ENCODE data around the gene DMKN. TPM values are rescaled to one million over a fixed set of nuclear protein-coding genes. Genes with fewer than 3 reads are reported as not detected.

DMKN gene
- total and polyA plus RNA-seq, 2 of the 8 experiments (the other 6 are each of a cell fraction or from before 2014, with no cell fraction given): 290 to 330 TPM

DNA sequence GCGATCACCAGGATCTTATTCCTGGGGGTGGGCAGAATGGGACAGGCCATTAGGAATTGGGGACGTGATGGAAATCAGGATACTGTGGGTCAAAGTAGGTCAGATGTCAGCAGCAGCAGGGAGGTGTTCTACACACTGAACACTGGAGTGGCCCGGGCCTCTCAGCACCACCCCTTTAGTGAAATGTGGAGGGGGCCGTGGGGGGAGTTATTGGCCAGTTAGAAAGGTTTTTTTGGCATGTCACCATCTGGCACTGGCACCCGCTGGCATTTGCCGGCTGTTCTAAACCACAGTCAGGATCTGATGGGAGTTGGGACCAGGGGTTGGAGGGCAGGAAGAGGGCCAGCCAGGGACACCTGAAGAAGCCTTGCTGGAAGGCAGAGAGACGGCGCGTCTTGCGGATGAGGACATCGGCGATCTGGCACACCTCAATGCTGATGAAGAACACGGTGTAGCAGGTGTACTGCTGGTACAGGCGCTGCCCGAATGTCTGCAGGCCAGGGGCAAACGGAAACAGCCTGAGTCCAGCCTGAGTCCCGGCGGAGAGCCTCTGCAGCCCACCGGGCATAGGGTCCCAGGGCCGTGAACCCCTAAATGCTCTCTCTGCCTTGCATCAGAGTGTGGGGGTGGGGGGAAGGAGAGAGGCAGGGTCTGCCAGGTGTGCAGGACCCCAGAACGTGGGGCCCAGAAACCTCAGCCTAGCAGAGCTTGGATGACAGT is 37.8 kb upstream of the DMKN start:
- Histone ChIP-seq H3K79me2 (ENCODE audit: control insufficient read depth in 1 of 2, insufficient read depth in 2 of 2, low read length in 2 of 2) (peaks cover 0 to 12% of the 10 kb centered on the region in 2 experiments; a peak in 2 of 4 replicates), H3K36me3 (ENCODE audit: control insufficient read depth in 2 of 4, insufficient read depth in 4 of 4, low read length in 3 of 4) (peaks cover 0 to 9% (median 5%) of the 10 kb centered on the region in 4 experiments; a peak in 3 of 8 replicates), H3K4ac (replicated peaks; ENCODE audit: insufficient read length, low read depth, low read length) (no peak overlapping the region), H3K18ac (ENCODE audit: extremely low read depth, low read length) (no peak overlapping the region), H3K4me3 (ENCODE audit: extremely low read depth in 1 of 4, insufficient read depth in 2 of 4, low read depth in 3 of 4, low read length in 4 of 4) (no peak overlapping the region), H2BK120ac (replicated peaks; ENCODE audit: low read depth, low read length) (no peak overlapping the region), H2BK12ac (ENCODE audit: low read depth, low read length) (no peak overlapping the region), H2BK20ac (ENCODE audit: low read length) (no peak overlapping the region), H4K8ac (ENCODE audit: extremely low read depth, insufficient read depth, low read length) (no peak overlapping the region), H3K9me3 (ENCODE audit: insufficient read depth in 2 of 2, low read depth in 1 of 2, low read length in 1 of 2) (no peaks in the 10 kb centered on the region), H4K91ac (replicated peaks; ENCODE audit: insufficient read length, low read length) (no peak overlapping the region), H3K56ac (replicated peaks; ENCODE audit: insufficient read length, low read depth, low read length) (no peak overlapping the region), H4K5ac (ENCODE audit: insufficient read length, low read depth, low read length) (no peak overlapping the region), H3K27me3 (replicated peaks in 1 of 4; ENCODE audit: control insufficient read depth in 3 of 4, extremely low read depth in 1 of 4, insufficient read depth in 3 of 4, low read length in 3 of 4) (peaks cover 0 to 3% (median 0%) of the 10 kb centered on the region in 4 experiments; a peak in 2 of 7 replicates), H3K79me1 (ENCODE audit: low read depth, low read length) (peaks cover 8% of the 10 kb centered on the region; the same call in 1 of the 2 replicates), H2BK15ac (ENCODE audit: low read length) (no peak overlapping the region), H3K9ac (replicated peaks in 1 of 4; ENCODE audit: extremely low read depth in 1 of 4, low read depth in 3 of 4, low read length in 3 of 4) (no peak overlapping the region), H2AFZ (ENCODE audit: low read length) (no peak overlapping the region), H2AK5ac (ENCODE audit: low read depth, low read length) (no peak overlapping the region), H3K23me2 (ENCODE audit: low read depth, low read length) (peaks cover 3% of the 10 kb centered on the region; the same call in 1 of the 2 replicates), H3K27ac (ENCODE audit: low read depth, low read length) (no peak overlapping the region), H3K23ac (ENCODE audit: insufficient read length) (no peak overlapping the region), H3K14ac (ENCODE audit: insufficient read length) (no peak overlapping the region), H3K4me1 (replicated peaks in 1 of 4; ENCODE audit: control insufficient read depth in 3 of 4, insufficient read depth in 4 of 4, low read length in 3 of 4) (0 out of 7 replicates have a peak, but pooled peaks cover 0 to 5% (median 0%) of the 10 kb centered on the region in 4 experiments), H4K20me1 (replicated peaks in 1 of 2; ENCODE audit: control insufficient read depth in 1 of 2, insufficient read depth in 2 of 2, low read length in 2 of 2) (peaks cover 2 to 7% of the 10 kb centered on the region in 2 experiments), H2BK5ac (ENCODE audit: low read depth, low read length) (no peak overlapping the region), H3K4me2 (ENCODE audit: insufficient read depth in 1 of 2, low read depth in 2 of 2, low read length in 2 of 2) (no peak overlapping the region)
- CTCF ChIA-PET (ENCODE audit: partially characterized antibody): interaction anchor here (0.9 to 1.7 kb wide), 5 partner anchors 16 to 142 kb away, joined by 3 to 9 read pairs (median 4); no protein-coding TSS in a partner anchor
- POLR2A ChIA-PET (ENCODE audit: partially characterized antibody): interaction anchor here (0.8 to 1.6 kb wide), 5 partner anchors 10 to 97 kb away, joined by 3 to 5 read pairs (median 3); partner anchors contain the start of gene COX6B1
- TF ChIP-seq BCL11A (IDR thresholded peaks at IDR 0.05; ENCODE audit: low read depth in 2 of 2, low read length in 2 of 2): no peak
- TF ChIP-seq FOSL1 (IDR thresholded peaks at IDR 0.05; ENCODE audit: insufficient read depth, low read depth, low read length): no peak
- no peak for DNase-seq (ENCODE audit: low read depth in 1 of 2, low spot score in 2 of 2)
- 94% methylated on average over 14 of the region's 21 CpGs; no CpG with 5 or more reads in 1 of the 2 experiments for WGBS, 2 experiments (ENCODE audit: extremely low coverage in 1 of 2, insufficient coverage in 1 of 2, insufficient read length in 1 of 2, insufficient replicate concordance in 2 of 2, low coverage in 1 of 2, low lambda C conversion rate in 2 of 2, missing lambda C conversion rate in 1 of 2)
- FAIRE-seq: no peak

All from H1 (cell line).